GM21390 (cell line): ENCODE results near the gene NLRP14.

Experiments
- ATAC-seq: cut with Tn5 transposase; IDR thresholded peaks from one replicate; pipeline ENCODE4 v1.9.1; 2021; ENCODE audit not compliant: unreplicated experiment

The NLRP14 gene

GRCh38 chr11:7056828-7057513, 36.7 kb downstream of the NLRP14 start:
- ATAC-seq, result no peak

GRCh38 chr11:7057641-7058040, 37.4 kb downstream of the NLRP14 start:
- ATAC-seq, result no peak

- no peak for ATAC-seq
Observed at GRCh38 chr11:7060868-7061267, 40.6 kb downstream of the NLRP14 start.

- no peak for ATAC-seq
Observed at GRCh38 chr11:7062534-7062933, 42.3 kb downstream of the NLRP14 start.

- ATAC-seq, result no peak
Observed at GRCh38 chr11:7072401-7073028, 52.2 kb downstream of the NLRP14 start.

- ATAC-seq, result no peak
Observed at GRCh38 chr11:7077101-7077500, 56.8 kb downstream of the NLRP14 start.

GRCh38 chr11:7079545-7080135, 59.4 kb downstream of the NLRP14 start:
- no peak for ATAC-seq

- no peak for ATAC-seq
Observed at GRCh38 chr11:7080900-7081299, 60.6 kb downstream of the NLRP14 start.

GRCh38 chr11:7081441-7081840, 61.2 kb downstream of the NLRP14 start:
- ATAC-seq, result no peak

GRCh38 chr11:7088921-7089320, 68.6 kb downstream of the NLRP14 start, which contains the start of gene RBMXL2:
Gene RBMXL2 (plus strand): TSS chr11:7088998. CDS start chr11:7089121, 123 bp downstream.
- no peak for ATAC-seq

- no peak for ATAC-seq
Observed at GRCh38 chr11:7089328-7090251, 69.3 kb downstream of the NLRP14 start.

GRCh38 chr11:7098235-7098832, 78.1 kb downstream of the NLRP14 start:
- peak; percentile 75 for ATAC-seq

- ATAC-seq, result no peak
Observed at GRCh38 chr11:7115780-7116179, 95.5 kb downstream of the NLRP14 start.

GRCh38 chr11:7116370-7116769, 96.1 kb downstream of the NLRP14 start:
- no peak for ATAC-seq
